Testis (tissue), 3 donors: ENCODE results near the gene PTPRT. TPM values are rescaled to one million over a fixed set of nuclear protein-coding genes. Genes with fewer than 3 reads are reported as not detected.

Source experiments
- DNase-seq: peaks from one replicate; pipeline ENCODE4 v3.0.0-alpha.2; 2019
- H3K27ac ChIP-seq, 2 donors: fragments of 200-600 bp; sonication (generic); one replicate each; pipeline ENCODE4 v1.5.1; 2019
- H3K27me3 ChIP-seq: fragments of 200-600 bp; sonication (generic); one replicate; pipeline ENCODE4 v1.5.1; 2019
- H3K36me3 ChIP-seq: fragments of 200-600 bp; sonication (generic); one replicate; pipeline ENCODE4 v1.5.1; 2017; ENCODE audit warnings: low read depth; ENCODE audit errors: missing control alignments
- H3K4me1 ChIP-seq: fragments of 200-600 bp; sonication (generic); one replicate; pipeline ENCODE4 v1.5.1; 2019
- H3K4me3 ChIP-seq, 2 donors: fragments of 200-600 bp; sonication (generic); one replicate each; pipeline ENCODE4 v1.5.1; 2017 to 2019
- H3K9me3 ChIP-seq: fragments of 200-600 bp; sonication (generic); one replicate; pipeline ENCODE4 v1.5.1; 2017
- CTCF ChIP-seq, 3 experiments: fragments of 450-650 bp in 2 of 3; fragments of 200-600 bp in 1 of 3; sonication (generic) in 1 of 3; IDR thresholded peaks; one replicate each; pipeline ENCODE4 v1.5.1; 2016 to 2019; ENCODE audit warnings: antibody characterized with exemption in 3 of 3, mild to moderate bottlenecking in 2 of 3, moderate library complexity in 1 of 3
- POLR2A ChIP-seq: fragments of 450-650 bp; IDR thresholded peaks from one replicate; pipeline ENCODE4 v1.6.1; 2017; ENCODE audit warnings: antibody characterized with exemption, mild to moderate bottlenecking, moderate library complexity
- WGBS, 2 donors: methylation state at CpG; one replicate each; pipeline ENCODE4 v1.1.5; 2018; 5-methylcytosine and 5-hydroxymethylcytosine counted together
- intact Hi-C: fragments of 100-400 bp; cut with DNase I; formaldehyde crosslinking; loops from one replicate; pipeline ENCODE4 v1.15.1; 2023; ENCODE audit warnings: low total_unique reads
- polyA plus RNA-seq: library from polyadenylated mRNA; stranded (reverse); fragments of 350-450 nt; fragmentation: Illumina TruSeq; extraction: RNeasy Lipid Tissue Mini Kit (QIAGEN cat#74804); gene quantifications from one replicate; pipeline ENCODE4 v1.2.3, GENCODE V29; 2014; ENCODE audit warnings: low read depth, low replicate concordance; ENCODE audit not compliant: insufficient read depth
- total RNA-seq, 2 donors: library from RNA; depleted of rRNA; stranded (reverse); fragments of >200 nt; gene quantifications; one replicate each; pipeline ENCODE4 v1.2.3, GENCODE V29; 2016

Gene PTPRT
- total and polyA plus RNA-seq, 3 donors from 2014 or later, result 2.3 to 2.5 (median 2.3) TPM

- Histone ChIP-seq H3K4me1 (no peaks in the 10 kb centered on the region), H3K4me3 (no peak overlapping the region), H3K27ac (no peak overlapping the region), H3K36me3 (no peaks in the 10 kb centered on the region), H3K9me3 (no peaks in the 10 kb centered on the region), H3K27me3 (no peaks in the 10 kb centered on the region)
- no peak for DNase-seq
- WGBS, 2 donors, result 56 to 64% methylated on average over 15 of the region's 15 CpGs
- intact Hi-C loops, result no loop called here
- TF ChIP-seq CTCF (IDR thresholded peaks at IDR 0.05) (no peak), POLR2A (no peak)
Observed at GRCh38 chr20:42419814-42420532, 769.7 kb downstream of the PTPRT start.

- TF ChIP-seq CTCF (IDR thresholded peaks at IDR 0.05) (no peak), POLR2A (no peak)
- Histone ChIP-seq H3K9me3 (no peaks in the 10 kb centered on the region), H3K4me3 (no peak overlapping the region), H3K27me3 (no peaks in the 10 kb centered on the region), H3K27ac (no peak overlapping the region), H3K4me1 (no peaks in the 10 kb centered on the region), H3K36me3 (no peaks in the 10 kb centered on the region)
- DNase-seq, result no peak
- 80 to 83% methylated on average over 2 of the region's 2 CpGs for WGBS, 2 donors
- intact Hi-C loops, result no loop called here
Observed at GRCh38 chr20:42406826-42407225, 782.9 kb downstream of the PTPRT start.

- Histone ChIP-seq H3K4me3 (no peak overlapping the region), H3K27ac (no peak overlapping the region), H3K27me3 (no peaks in the 10 kb centered on the region), H3K9me3 (no peaks in the 10 kb centered on the region), H3K36me3 (no peaks in the 10 kb centered on the region), H3K4me1 (no peaks in the 10 kb centered on the region)
- intact Hi-C loops, result no loop called here
- 84 to 85% methylated on average over 5 of the region's 5 CpGs for WGBS, 2 donors
- TF ChIP-seq POLR2A (no peak), CTCF (IDR thresholded peaks at IDR 0.05) (no peak)
- no peak for DNase-seq
Observed at GRCh38 chr20:42402455-42402854, 787.3 kb downstream of the PTPRT start.

- Histone ChIP-seq H3K36me3 (no peaks in the 10 kb centered on the region), H3K4me1 (no peaks in the 10 kb centered on the region), H3K4me3 (no peak overlapping the region), H3K9me3 (no peaks in the 10 kb centered on the region), H3K27ac (no peak overlapping the region), H3K27me3 (no peaks in the 10 kb centered on the region)
- TF ChIP-seq CTCF (IDR thresholded peaks at IDR 0.05), result no peak
- TF ChIP-seq POLR2A, result no peak
- DNase-seq, result peak; percentile 67
- 54 to 73% methylated on average over 2 to 3 of the region's 3 CpGs for WGBS, 2 donors
- intact Hi-C loops, result no loop called here
Observed at GRCh38 chr20:42401613-42402012, 788.1 kb downstream of the PTPRT start.

GRCh38 chr20:42399802-42400201, 789.9 kb downstream of the PTPRT start:
- 83 to 91% methylated on average over 3 of the region's 3 CpGs for WGBS, 2 donors
- intact Hi-C loops, result no loop called here
- Histone ChIP-seq H3K9me3 (no peaks in the 10 kb centered on the region), H3K36me3 (no peaks in the 10 kb centered on the region), H3K4me1 (no peaks in the 10 kb centered on the region), H3K27ac (no peak overlapping the region), H3K4me3 (no peak overlapping the region), H3K27me3 (no peaks in the 10 kb centered on the region)
- TF ChIP-seq POLR2A (no peak), CTCF (IDR thresholded peaks at IDR 0.05) (no peak)
- DNase-seq, result no peak
